T1000 (cell line): ENCODE measurements around the gene MBLAC1.

Source experiments
- DNase-seq: peaks from one replicate; lab custom pipeline; 2025; ENCODE audit warnings: mixed read lengths; lab: John Stamatoyannopoulos, UW

MBLAC1 gene

DNA sequence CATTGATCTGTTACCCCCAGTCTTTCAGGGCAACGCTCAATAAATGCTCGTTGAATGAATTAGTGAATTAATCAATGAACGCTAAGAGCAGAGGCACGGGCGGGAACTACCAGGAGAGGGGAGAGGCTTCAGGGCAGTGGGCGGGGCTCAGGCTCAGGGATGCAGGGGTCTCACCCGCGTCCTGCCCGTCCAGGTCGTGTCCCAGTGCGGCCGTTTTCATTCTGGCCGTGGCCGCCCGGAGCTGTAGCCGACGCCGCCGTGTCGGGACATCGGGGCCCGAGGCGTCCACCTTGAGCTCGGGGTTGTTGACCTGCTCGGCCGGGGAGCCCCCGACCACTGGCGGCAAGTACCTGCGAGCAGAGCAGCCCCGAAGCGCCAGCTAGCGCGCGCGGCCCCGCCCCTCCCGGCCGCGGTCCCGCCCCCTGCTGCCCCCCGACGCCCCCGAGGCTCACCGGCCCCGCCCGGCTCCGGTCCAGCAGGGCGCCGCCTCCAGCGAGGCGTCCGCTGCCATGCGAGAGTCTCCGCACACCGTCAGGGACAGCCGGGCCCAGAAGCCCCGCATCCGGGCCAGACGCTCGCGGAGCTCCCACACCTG is 44.4 kb downstream of the MBLAC1 start:
- DNase-seq: no peak

DNA sequence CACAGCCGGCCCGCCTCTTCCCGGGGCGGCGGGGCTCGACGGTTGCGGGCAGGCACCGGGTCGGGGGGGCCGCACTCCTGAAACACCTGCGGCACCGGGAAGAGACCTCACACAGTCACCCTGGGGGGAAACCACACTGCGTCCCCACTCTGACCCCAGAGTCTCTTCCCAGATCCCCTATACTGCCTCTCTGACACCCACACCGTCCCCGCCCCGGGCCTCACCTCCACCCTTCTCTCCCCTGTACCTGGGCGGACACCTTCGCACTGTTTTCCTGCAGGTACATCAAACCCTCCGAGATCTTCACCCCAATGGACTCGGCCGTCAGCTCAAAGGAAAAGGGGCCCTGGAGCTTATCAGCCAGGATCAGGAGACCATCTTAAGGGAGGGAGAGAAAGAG is 45.1 kb downstream of the MBLAC1 start:
- DNase-seq: no peak

GRCh38 chr7:100173806-100174495 is 47.2 kb downstream of the MBLAC1 start:
- DNase-seq: no peak

DNA sequence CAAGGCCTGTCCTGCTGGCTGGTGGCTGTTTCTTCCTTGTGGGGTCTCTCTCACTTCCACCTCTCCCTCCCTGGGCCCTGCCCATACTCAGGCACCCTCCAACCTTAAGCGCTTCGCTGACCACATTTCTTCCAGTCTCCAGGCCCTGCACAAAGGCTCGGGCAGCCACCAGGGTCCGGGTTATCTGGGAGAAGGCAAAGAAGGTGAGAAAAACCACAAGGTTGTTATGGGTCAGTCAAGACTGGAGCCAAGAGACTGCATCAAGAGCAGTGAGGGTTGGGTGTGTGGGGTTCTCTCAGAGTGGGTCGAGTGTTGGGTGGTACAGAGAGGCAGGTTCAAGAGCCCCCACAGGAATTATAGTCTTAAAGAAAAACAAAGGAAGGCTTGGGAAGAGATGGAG is 47.8 kb downstream of the MBLAC1 start:
- no peak for DNase-seq

DNA sequence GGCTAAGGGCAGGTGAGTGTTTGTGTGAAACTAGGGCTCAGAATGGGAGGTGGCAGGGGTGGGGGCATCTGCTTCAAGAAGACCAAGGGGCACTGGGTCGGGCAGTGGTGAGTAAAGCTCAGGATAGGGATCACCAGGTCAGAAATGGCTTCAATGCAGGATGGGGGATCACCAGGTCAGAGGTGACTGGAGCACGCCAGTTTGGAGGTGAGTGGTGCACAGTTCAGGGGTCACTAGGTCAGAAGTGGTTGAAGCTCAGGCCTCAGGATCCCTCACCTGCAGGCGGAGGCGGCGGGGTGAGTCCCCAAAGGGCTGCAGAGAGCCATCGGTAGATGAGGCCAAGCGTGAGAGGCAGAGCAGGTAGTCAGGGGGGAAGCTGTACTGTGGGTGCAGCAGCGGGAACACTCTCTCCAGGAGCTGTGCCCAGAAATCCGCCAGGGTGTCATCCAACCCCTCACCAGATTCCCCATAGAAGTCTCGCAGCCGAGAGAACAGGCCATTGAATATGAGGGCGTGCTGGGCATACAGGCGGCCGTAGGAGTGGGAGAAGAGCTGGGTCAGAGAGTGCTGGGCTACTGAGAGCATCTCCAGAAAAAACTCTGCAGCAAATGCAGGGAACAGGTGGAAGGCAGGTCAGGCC is 48.6 kb downstream of the MBLAC1 start:
- DNase-seq: no peak

- no peak for DNase-seq
Measured at GRCh38 chr7:100176096-100177044, 49.6 kb downstream of the MBLAC1 start.

DNA sequence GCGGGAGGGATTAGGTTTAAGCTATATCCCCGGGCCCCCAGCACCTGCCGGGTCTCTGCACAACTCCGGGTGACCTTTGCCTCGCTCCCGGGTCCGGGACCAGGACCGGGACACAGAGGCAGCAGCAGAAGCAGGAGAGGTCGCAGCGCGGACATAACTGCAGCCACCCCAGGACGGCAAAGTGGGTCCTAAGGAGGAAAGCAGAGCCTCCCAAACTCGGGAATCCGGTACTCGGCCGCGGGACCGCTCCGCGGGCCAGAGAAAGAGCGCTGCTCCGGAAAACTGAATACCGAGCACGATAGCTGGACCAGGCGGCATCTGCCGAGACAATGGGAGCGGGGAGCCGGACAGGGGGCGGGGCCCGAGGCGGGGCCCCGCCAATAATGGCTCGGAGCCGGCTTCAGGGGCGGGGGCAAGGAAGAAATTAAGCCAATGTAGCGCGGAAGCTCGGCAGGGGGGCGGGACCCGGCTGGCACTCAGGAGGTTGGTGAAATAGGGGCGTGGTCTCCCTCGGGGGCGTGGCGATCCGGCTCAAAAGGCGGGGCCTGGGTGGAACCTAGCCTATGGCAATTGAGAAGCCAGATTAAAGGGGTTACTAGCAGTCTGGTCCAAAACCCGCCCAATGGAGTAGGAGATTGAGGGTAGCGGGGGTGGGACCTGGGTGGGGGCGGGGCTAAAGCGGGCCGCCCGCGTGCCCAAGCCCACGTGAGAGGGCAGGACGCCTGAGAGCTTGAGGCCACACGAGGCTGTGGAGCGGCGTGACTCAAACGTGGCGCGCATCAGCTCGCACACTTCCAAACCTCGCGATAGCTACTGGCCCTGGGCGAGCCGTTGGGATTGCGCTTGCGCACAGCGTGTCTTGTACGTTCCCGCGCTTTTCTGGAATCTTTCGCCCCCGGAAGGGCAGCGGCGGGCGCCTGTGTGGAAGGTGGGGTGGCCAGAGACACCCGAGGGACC is 50.6 kb downstream of the MBLAC1 start, which contains the start of the genes GPC2 and STAG3:
Gene GPC2, minus strand, starts transcription at position 337 of the 957 bp plus-strand sequence. Its CDS starts 182 bp downstream, at position 155.
Gene STAG3, plus strand, starts transcription at position 874 of the 957 bp plus-strand sequence. CDS start 2,639 bp downstream, outside the sequence.
- peak; percentile 96 for DNase-seq
